Limb (tissue), 2 donors: ENCODE data around the gene SSUH2.

ENCODE experiments used
- DNase-seq, 2 donors: peaks; one replicate each; pipeline ENCODE4 v3.0.0-alpha.2; 2016; ENCODE audit errors: extremely low spot score in 2 of 2

The SSUH2 gene

DNA sequence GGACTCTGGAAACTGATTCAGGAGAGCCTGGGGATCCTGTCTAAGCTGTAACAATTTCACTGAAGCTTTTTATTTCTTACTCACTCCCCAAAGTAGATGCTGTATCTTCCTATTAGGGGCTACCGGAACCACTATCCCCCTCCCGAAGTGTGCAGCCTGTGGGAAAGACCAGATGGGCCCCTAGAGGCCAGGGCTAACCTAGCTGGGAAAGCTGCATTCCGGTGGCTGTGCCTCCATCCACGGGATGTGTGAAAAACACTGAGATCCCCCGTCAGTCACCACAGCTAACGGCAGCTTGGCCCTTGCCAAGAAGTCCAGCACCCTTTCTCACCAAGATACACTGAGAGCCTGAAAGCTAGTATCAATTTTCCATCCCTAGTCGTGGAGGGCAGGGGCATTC, 3.1 kb downstream of the SSUH2 start:
- DNase-seq, result no peak

- DNase-seq, result no peak
Observed at GRCh38 chr3:8640223-8640622, 4.4 kb downstream of the SSUH2 start.

GRCh38 chr3:8639659-8640000, 5.0 kb downstream of the SSUH2 start:
- no peak for DNase-seq

DNA sequence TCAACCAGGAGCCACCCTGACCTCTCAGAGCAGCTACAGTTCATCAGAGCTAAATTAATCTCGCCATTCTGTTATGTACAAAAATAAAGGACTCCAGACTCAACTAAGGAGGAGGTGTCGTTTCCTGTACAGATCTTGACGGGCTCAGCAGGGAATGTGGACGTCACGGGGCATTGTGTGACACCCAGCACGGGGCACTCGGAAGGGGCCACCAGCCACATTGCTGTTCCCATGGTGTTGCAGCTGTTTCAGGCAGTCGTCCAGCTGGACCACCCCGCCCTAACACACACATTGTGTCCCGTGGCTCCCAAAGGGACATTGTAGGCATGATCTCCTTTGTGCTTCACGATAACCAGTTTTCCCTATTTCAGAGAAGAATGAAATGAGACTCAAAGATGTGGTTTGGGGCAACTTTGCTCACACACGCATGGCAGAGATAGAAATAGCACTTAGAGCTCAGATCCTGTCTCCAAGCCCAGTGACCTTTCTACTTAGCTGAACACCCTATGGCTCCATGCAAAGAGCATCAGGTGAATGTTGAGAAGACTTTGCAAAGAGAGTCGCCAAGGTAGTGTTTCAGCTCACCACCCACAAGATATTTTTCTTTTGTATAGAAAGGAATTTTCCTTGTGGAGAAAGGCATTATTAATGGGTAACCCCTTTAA, 5.5 kb downstream of the SSUH2 start:
- peak in 1 of 2 donors; percentile 53 for DNase-seq

GRCh38 chr3:8637348-8637747, 7.2 kb downstream of the SSUH2 start:
- DNase-seq, result no peak

GRCh38 chr3:8635631-8636030, 9.0 kb downstream of the SSUH2 start:
- no peak for DNase-seq

DNA sequence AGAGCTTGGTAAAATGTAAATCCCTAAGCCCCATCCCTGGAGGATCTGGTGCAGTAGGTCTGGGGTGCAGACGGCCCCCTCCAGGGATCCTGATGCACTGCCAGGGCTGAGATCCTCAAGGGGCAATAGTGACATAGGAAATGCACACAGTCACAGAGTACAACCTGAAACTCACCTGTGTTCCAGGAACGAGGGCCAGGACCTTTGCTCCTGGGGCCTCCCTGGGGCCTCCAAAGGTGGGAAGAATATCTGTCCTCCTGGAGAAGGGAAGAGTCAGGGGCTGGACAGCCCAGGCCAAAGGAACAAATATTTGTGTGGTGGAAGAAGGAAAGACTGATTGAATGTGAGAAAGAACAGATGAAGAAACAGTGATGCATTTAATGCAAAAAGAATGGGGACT, 9.5 kb downstream of the SSUH2 start:
- DNase-seq, result no peak

DNA sequence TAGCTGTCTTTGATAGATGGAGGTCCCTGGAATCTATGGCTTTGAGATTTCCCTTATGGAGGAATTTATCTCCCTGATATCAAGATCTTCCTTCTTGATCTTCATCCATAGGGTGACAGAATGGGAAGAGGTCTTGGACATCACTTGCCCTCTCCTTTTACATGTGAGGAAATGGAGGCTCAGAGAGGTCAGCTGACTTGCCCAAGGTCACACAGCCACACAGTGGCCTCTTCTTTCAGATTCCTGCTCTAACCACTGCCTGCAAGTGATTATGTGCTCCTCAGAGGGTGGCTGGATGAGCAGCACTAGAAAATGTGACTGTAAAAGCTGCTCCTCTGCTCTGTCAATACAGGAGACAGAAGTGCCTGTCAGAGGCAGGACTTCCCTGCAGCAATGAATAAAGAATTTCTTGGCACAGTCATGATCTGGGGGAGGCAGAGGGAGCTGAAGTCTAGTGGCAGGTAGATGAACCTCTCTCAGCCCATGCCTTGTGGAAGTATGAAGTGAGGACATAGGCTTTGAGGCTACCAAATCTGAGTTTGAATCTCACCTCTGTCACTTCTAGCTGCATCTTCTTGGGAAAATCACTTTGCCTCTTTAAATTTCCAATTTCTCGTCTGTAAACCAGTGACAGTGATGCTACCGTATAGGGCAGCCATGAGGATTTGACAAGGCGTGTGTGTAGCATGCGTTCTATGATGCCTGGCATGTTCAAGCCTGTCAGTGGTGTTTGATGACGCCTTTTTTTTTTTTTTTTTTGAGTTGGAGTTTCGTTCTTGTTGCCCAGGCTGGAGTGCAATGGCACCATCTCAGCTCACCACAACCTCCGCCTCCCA, 12.0 kb downstream of the SSUH2 start:
- DNase-seq, result no peak

DNA sequence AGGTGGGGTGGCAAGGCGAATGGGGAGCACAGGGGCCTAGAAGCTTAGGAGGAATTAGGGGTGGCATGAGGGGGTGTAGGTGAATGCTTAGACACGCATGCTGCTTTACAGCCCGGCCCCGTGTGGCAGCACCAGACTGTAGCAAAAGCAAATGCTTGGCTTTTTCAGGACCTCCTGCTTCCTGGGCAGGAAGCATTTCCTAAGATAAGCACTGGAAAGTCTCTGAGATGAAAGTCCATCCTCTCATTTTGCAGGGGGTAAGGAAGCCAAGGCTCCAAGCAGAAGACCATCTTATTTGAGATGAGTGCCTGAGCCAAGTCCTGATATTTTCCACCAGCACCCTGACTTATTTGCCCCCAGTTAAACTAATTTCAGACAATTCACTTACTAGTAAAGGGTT, 12.9 kb downstream of the SSUH2 start:
- no peak for DNase-seq

- no peak for DNase-seq
Observed at GRCh38 chr3:8629151-8630021, 15.2 kb downstream of the SSUH2 start.

DNA sequence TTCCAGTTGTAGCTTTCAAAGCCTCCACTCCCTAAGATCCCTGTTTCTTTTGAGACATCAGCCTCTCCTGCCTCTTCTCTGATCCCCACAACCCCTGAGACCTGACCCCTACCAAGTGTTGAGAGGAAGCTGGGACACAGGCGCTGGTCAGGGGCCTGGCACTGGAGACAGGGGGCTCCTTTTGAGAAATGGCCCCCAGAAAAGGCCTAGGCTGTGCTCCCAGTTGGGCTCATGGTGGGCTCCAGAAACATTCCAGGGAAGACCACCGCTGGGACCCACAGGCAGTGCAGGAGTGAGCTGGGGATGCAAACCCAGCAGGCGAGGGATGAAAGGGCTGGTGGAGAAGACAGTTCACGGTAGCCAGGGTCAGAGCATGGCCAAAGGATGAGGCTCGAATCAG, 16.6 kb downstream of the SSUH2 start:
- no peak for DNase-seq

GRCh38 chr3:8627201-8627940, 17.2 kb downstream of the SSUH2 start:
- DNase-seq, result no peak

DNA sequence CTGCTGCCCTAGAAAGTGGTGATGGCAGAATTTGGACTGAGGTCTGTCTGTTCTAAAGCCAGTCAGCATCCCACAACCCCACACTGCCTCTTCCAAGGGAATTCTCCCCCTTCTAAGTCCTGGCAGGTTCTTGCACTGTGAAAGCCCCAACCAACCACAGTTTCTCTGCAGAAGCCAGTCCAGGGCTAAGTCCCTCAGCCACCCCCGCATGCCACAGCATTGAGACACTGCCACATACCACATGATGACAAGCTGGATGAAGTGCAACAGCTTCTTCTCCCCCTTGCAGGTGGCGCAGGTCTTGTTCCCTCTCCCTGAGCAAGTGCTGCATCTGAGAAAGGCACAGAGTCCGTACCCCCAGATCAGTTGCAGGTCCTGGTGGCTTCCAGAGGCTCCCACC, 18.6 kb downstream of the SSUH2 start:
- no peak for DNase-seq

DNA sequence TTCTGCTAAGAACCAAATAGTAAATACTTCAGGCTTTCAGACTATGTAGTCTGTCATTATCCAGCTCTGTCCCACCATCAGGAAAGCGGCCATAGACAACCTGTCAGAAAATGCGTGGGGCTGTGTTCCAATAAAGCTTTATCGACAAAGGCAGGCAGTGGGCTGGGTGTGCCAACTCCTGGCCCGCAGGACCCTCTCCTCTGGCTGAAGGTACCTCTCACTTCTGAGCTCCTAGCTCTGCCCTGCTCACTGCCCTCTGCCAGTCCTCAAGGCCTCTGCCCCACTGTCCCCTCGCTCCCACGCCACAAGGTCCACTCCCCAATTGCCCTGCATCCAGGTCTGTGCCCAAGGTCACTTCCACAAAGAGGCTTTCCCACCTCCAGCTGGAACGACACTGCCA, 20.0 kb downstream of the SSUH2 start:
- no peak for DNase-seq

GRCh38 chr3:8623741-8624140, 20.9 kb downstream of the SSUH2 start:
- no peak for DNase-seq

DNA sequence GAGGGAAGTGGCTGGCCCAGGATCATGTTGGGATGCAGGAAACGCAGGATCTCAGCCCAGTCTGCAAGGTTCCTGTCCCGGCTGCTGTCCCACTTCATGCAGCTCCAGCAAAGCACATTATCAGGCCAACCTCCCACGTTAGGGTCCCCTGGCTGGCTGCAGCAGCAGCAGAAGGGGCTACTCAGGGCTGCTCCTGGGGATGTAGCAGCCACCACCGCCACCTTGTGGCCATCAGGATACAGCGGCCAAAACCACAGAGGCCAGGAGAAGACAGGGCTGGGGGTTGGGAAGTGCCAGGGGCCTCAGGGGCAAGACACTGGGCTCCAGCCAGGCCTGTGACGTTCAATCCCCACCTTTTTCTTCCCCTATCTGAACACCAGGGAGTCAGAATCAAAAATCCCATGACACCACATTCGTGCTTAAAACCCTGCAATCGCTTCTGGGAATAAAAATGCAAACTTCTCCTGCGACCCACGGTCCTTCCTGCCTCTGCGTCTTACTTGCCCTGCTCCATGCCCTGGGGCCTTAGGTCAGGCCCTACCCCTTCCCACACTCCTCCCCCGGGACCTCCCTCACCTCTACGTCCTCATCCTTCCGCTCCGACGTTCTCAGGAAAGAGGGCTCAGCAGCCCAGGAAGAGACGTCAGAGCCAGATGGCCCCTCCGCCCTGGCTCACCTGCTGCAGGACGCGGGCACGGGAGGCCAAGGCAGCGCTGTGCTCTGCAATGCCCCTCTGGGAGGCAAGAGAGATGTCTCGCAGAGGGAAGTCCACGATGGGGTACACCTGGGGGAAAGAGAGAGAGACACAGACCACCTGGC, 21.5 kb downstream of the SSUH2 start:
- peak; percentile 81 to 89 for DNase-seq

GRCh38 chr3:8621872-8622271, 22.7 kb downstream of the SSUH2 start:
- DNase-seq, result no peak

- no peak for DNase-seq
Observed at GRCh38 chr3:8621141-8621540, 23.5 kb downstream of the SSUH2 start.

- no peak for DNase-seq
Observed at GRCh38 chr3:8619548-8619947, 25.1 kb downstream of the SSUH2 start.

DNA sequence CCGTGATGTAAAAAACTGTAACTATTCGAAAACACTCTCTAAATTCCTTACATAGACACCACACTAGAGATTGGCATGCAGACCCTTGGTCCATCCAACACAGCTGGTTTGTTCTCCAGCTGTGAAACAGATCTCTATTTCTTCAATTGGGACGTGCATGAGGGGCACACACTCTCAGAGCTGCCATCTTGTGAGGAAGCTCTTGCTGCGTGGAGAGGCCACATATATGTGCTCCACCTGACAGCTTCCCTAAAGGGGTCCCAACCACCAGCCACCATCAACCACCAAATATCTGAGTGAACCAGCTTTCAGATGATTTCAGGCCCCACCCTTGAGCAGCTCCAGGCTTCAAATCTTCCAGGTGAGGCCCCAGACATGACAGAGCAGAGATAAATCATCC, 25.6 kb downstream of the SSUH2 start:
- no peak for DNase-seq

DNA sequence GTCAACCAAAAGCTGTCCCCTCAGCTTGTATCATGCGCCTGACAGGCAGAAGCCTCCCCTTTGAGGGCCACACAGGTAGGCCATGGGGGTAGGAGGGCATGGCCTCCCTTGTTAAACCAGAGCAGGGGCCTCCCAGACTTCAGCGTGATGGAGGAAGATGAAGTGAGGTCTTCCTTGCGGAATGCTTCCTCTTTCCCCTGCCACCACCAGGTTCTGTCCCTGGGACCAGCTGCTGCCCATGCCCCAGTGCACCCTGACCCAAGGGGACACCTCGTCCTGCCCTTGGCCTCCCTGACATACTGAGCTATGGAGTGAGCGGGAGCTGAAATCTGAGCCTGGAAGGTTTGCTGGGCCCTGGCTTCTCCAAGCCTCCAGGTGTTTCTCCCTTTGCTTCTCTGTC, 26.7 kb downstream of the SSUH2 start:
- DNase-seq, result no peak
